Measurements from ENCODE around the gene MYO1G.

- TF ChIP-seq CTCF (IDR thresholded peaks at IDR 0.05) (no peak), EP300 (IDR thresholded peaks at IDR 0.05) (no peak), POLR2AphosphoS5 (IDR thresholded peaks at IDR 0.05) (no peak)
Observed at GRCh38 chr7:44956157-44956766, 22.6 kb downstream of the MYO1G start.
